Activated gamma-delta T cell treated with anti-CD3 and anti-CD28 coated beads, Interleukin-2, amount 50 U/mL, for 16 hours (primary cell): Measurements from ENCODE around the gene RANBP1.
A peak's percentile ranks its signal among the peaks of the same experiment; 100 is the strongest.

Source experiments
- DNase-seq: peaks from one replicate; pipeline ENCODE4 v3.0.0-alpha.2; 2020; ENCODE audit warnings: low read depth

The RANBP1 gene

GRCh38 chr22:20125201-20126174 lies 9.6 kb downstream of the RANBP1 start:
- DNase-seq: no peak

- no peak for DNase-seq
Measured at GRCh38 chr22:20126284-20127029, 10.6 kb downstream of the RANBP1 start.

- DNase-seq: no peak
Measured at GRCh38 chr22:20127318-20127868, 11.5 kb downstream of the RANBP1 start.

GRCh38 chr22:20127869-20128618 lies 12.1 kb downstream of the RANBP1 start:
- DNase-seq: no peak

GRCh38 chr22:20128619-20128901 lies 12.7 kb downstream of the RANBP1 start:
- DNase-seq: no peak

GRCh38 chr22:20128902-20129746 lies 13.2 kb downstream of the RANBP1 start:
- no peak for DNase-seq

- no peak for DNase-seq
Measured at GRCh38 chr22:20129747-20130014, 13.8 kb downstream of the RANBP1 start.

- no peak for DNase-seq
Measured at GRCh38 chr22:20130319-20130718, 14.4 kb downstream of the RANBP1 start.

- peak; percentile 74 for DNase-seq
Measured at GRCh38 chr22:20130731-20131596, 15.1 kb downstream of the RANBP1 start.

- DNase-seq: no peak
Measured at GRCh38 chr22:20131597-20131858, 15.6 kb downstream of the RANBP1 start, which contains the start of gene ZDHHC8. ZDHHC8 (plus strand) TSS chr22:20131804; CDS start chr22:20131948, 144 bp downstream.

GRCh38 chr22:20131859-20132685 lies 16.2 kb downstream of the RANBP1 start:
- DNase-seq: no peak

GRCh38 chr22:20132686-20133246 lies 16.9 kb downstream of the RANBP1 start:
- DNase-seq: no peak

GRCh38 chr22:20133930-20134549 lies 18.1 kb downstream of the RANBP1 start:
- no peak for DNase-seq

GRCh38 chr22:20135265-20135664 lies 19.4 kb downstream of the RANBP1 start:
- no peak for DNase-seq

GRCh38 chr22:20135806-20136602 lies 20.1 kb downstream of the RANBP1 start:
- no peak for DNase-seq

GRCh38 chr22:20136603-20136873 lies 20.6 kb downstream of the RANBP1 start:
- DNase-seq: no peak

- DNase-seq: no peak
Measured at GRCh38 chr22:20137113-20137512, 21.2 kb downstream of the RANBP1 start.

- DNase-seq: no peak
Measured at GRCh38 chr22:20137671-20138416, 21.9 kb downstream of the RANBP1 start.
